Brain microvascular endothelial cell (primary cell): ENCODE measurements around the gene TSPOAP1.

Experiments
- DNase-seq: peaks from one replicate; pipeline ENCODE4 v3.0.0-alpha.2; 2020
- H3K27ac ChIP-seq: fragments of 250-450 bp; sonication (Bioruptor Pico); 2 replicates; pipeline ENCODE4 v1.5.1; 2020; ENCODE audit warnings: mild to moderate bottlenecking, moderate library complexity
- H3K27me3 ChIP-seq: fragments of 250-450 bp; sonication (Bioruptor Pico); replicated peaks from 2 replicates; pipeline ENCODE4 v1.5.1; 2020; ENCODE audit warnings: mild to moderate bottlenecking
- H3K36me3 ChIP-seq: fragments of 250-450 bp; sonication (Bioruptor Pico); replicated peaks from 2 replicates; pipeline ENCODE4 v1.5.1; 2020; ENCODE audit warnings: mild to moderate bottlenecking
- H3K4me3 ChIP-seq: 2 replicates; pipeline ENCODE4 v1.5.1; 2011; ENCODE audit warnings: low read depth, mild to moderate bottlenecking, control low read depth, low read length, moderate library complexity
- CTCF ChIP-seq: IDR thresholded peaks from 2 replicates; pipeline ENCODE4 v1.5.1; 2011; ENCODE audit warnings: low read depth, mild to moderate bottlenecking, moderate library complexity, low read length, control low read depth, inconsistent platforms; ENCODE audit errors: missing control alignments
- in situ Hi-C: cut with HindIII; loops from 2 replicates; pipeline ENCODE4 v1.10.0; 2017; ENCODE audit warnings: low sequenced_read_pairs, low pct_ligation_motif_present

TSPOAP1 gene

GRCh38 chr17:58306131-58306951 lies 22.3 kb downstream of the TSPOAP1 start:
- H3K27ac ChIP-seq: no peak overlapping the region
- no peaks in the 10 kb centered on the region for H3K36me3 ChIP-seq
- no peak overlapping the region for H3K4me3 ChIP-seq
- no peak for DNase-seq
- no peaks in the 10 kb centered on the region for H3K27me3 ChIP-seq
- TF ChIP-seq CTCF: no peak
- in situ Hi-C loops: no loop called here

- Histone ChIP-seq H3K27me3 (no peaks in the 10 kb centered on the region), H3K4me3 (no peak overlapping the region), H3K36me3 (no peaks in the 10 kb centered on the region), H3K27ac (no peak overlapping the region)
- no peak for DNase-seq
- TF ChIP-seq CTCF: no peak
- in situ Hi-C loops: no loop called here
Measured at GRCh38 chr17:58305626-58306025, 23.0 kb downstream of the TSPOAP1 start.

GRCh38 chr17:58304750-58305486 lies 23.7 kb downstream of the TSPOAP1 start:
- in situ Hi-C loops: no loop called here
- DNase-seq: no peak
- no peak overlapping the region for H3K27ac ChIP-seq
- no peaks in the 10 kb centered on the region for H3K36me3 ChIP-seq
- H3K4me3 ChIP-seq: no peak overlapping the region
- H3K27me3 ChIP-seq: no peaks in the 10 kb centered on the region
- no peak for TF ChIP-seq CTCF

GRCh38 chr17:58303971-58304749 lies 24.4 kb downstream of the TSPOAP1 start:
- no peaks in the 10 kb centered on the region for H3K36me3 ChIP-seq
- in situ Hi-C loops: no loop called here
- H3K27me3 ChIP-seq: no peaks in the 10 kb centered on the region
- H3K4me3 ChIP-seq: no peak overlapping the region
- TF ChIP-seq CTCF: peak; percentile 91
- no peak overlapping the region for H3K27ac ChIP-seq
- DNase-seq: peak; percentile 24

- no peak overlapping the region for H3K27ac ChIP-seq
- in situ Hi-C loops: no loop called here
- TF ChIP-seq CTCF: no peak
- no peak overlapping the region for H3K4me3 ChIP-seq
- DNase-seq: no peak
- no peaks in the 10 kb centered on the region for H3K27me3 ChIP-seq
- H3K36me3 ChIP-seq: no peaks in the 10 kb centered on the region
Measured at GRCh38 chr17:58302919-58303585, 25.5 kb downstream of the TSPOAP1 start.
